ENCODE data around the gene ANO7. TPM values are rescaled to one million over a fixed set of nuclear protein-coding genes. Genes with fewer than 3 reads are reported as not detected.

The ANO7 gene
- total and polyA plus RNA-seq, 2 of the 13 experiments (the other 11 are each of a cell fraction or from before 2014, with no cell fraction given) = 4.1 to 4.9 TPM

DNA sequence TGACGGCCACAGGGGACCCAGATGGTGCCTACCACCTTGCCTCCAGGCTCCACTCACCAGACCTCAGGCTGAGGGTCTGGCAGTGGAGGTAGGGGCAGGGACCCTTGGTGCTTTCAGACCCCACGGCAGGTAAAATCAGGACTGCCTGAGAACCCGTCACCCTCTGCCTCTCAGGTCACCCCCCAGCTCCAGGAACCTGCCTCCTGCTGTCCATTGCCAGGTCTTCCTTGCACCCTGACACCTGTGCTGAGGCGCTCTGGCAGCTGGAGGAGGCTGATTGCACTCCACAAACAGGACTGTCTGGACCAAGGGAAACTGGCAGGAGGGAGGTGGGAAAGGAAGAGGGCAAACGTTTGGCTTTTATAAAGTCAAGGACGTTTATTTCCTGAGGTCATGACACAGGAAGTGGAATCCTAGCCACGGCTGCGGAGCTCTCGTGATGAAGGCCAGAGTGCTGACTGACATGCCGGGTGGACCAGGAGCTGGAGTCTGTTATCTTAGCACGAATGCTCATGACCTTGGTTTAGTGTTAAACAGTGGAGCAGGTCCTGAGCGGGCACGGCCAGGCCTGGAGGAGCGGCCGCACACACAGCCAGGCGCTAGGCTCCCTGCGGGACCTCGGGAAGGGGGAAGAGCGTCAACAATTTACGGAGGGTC, 40.5 kb downstream of the ANO7 start (continued):
- TF ChIP-seq ZNF644 (CRISPR knock-in tag; IDR thresholded peaks at IDR 0.05; ENCODE audit: low read depth) (no peak), PRPF4 (IDR thresholded peaks at IDR 0.05; ENCODE audit: low read depth, low read length, poor library complexity, severe bottlenecking) (peak; percentile 52), POLR2G (IDR thresholded peaks at IDR 0.05; ENCODE audit: low read depth, low read length) (peak; percentile 70), RFX5 (IDR thresholded peaks at IDR 0.05; ENCODE audit: low read depth, low read length) (no peak), ZNF230 (CRISPR knock-in tag; IDR thresholded peaks at IDR 0.05) (no peak), ZNF605 (CRISPR knock-in tag; IDR thresholded peaks at IDR 0.05) (peak; percentile 41; the same call in 1 of the 2 replicates), HIVEP1 (CRISPR knock-in tag; IDR thresholded peaks at IDR 0.05) (0 out of 2 replicates have a peak, but pooled peaks have one; percentile 50), RBM22 (optimal IDR thresholded peaks at IDR 0.05; ENCODE audit: low read length) (peak; percentile 88)
- TF ChIP-seq, protein P1, sequence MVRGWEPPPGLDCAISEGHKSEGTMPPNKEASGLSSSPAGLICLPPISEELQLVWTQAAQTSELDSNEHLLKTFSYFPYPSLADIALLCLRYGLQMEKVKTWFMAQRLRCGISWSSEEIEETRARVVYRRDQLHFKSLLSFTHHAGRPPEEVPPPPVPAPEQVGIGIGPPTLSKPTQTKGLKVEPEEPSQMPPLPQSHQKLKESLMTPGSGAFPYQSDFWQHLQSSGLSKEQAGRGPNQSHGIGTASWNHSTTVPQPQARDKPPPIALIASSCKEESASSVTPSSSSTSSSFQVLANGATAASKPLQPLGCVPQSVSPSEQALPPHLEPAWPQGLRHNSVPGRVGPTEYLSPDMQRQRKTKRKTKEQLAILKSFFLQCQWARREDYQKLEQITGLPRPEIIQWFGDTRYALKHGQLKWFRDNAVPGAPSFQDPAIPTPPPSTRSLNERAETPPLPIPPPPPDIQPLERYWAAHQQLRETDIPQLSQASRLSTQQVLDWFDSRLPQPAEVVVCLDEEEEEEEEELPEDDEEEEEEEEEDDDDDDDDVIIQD (CRISPR knock-in tag; IDR thresholded peaks at IDR 0.05; ENCODE audit: low read depth) = no peak
- TF ChIP-seq, protein P2, sequence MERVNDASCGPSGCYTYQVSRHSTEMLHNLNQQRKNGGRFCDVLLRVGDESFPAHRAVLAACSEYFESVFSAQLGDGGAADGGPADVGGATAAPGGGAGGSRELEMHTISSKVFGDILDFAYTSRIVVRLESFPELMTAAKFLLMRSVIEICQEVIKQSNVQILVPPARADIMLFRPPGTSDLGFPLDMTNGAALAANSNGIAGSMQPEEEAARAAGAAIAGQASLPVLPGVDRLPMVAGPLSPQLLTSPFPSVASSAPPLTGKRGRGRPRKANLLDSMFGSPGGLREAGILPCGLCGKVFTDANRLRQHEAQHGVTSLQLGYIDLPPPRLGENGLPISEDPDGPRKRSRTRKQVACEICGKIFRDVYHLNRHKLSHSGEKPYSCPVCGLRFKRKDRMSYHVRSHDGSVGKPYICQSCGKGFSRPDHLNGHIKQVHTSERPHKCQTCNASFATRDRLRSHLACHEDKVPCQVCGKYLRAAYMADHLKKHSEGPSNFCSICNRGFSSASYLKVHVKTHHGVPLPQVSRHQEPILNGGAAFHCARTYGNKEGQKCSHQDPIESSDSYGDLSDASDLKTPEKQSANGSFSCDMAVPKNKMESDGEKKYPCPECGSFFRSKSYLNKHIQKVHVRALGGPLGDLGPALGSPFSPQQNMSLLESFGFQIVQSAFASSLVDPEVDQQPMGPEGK (CRISPR knock-in tag; IDR thresholded peaks at IDR 0.05) = no peak
